Neural progenitor cell (in vitro differentiated cells): ENCODE measurements around the gene PHF20. TPM values are rescaled to one million over a fixed set of nuclear protein-coding genes. Genes with fewer than 3 reads are reported as not detected.
A peak's percentile ranks its signal among the peaks of the same experiment; 100 is the strongest.
"Not testable (repeated sequence)": the region's sequence is repeated elsewhere in the genome, so short reads cannot be mapped to it uniquely, and the experiment has no call there.

Experiments used
- DNase-seq: peaks from one replicate; pipeline ENCODE4 v3.0.0-alpha.2; 2016; ENCODE audit warnings: low spot score
- H2AFZ ChIP-seq: fragments of 200-600 bp; sonication (generic); replicated peaks from 2 replicates; pipeline ENCODE4 v1.6.1; 2016; ENCODE audit warnings: antibody characterized with exemption
- H3F3A ChIP-seq: fragments of 200-600 bp; sonication (generic); 2 replicates; pipeline ENCODE4 v1.6.1; 2016; ENCODE audit warnings: antibody characterized with exemption, low read depth
- H3K27ac ChIP-seq: fragments of 200-600 bp; sonication (generic); 2 replicates; pipeline ENCODE4 v1.5.1; 2016; ENCODE audit warnings: mild to moderate bottlenecking
- H3K27me3 ChIP-seq: fragments of 200-600 bp; sonication (generic); 2 replicates; pipeline ENCODE4 v1.6.1; 2016; ENCODE audit warnings: mild to moderate bottlenecking, moderate library complexity
- H3K36me3 ChIP-seq: fragments of 200-600 bp; sonication (generic); 2 replicates; pipeline ENCODE4 v1.5.1; 2016
- H3K4me1 ChIP-seq: fragments of 200-600 bp; sonication (generic); 2 replicates; pipeline ENCODE4 v1.6.1; 2016; ENCODE audit warnings: mixed run types
- H3K4me2 ChIP-seq: fragments of 200-600 bp; sonication (generic); 2 replicates; pipeline ENCODE4 v1.6.1; 2016
- H3K4me3 ChIP-seq: fragments of 200-600 bp; sonication (generic); 2 replicates; pipeline ENCODE4 v1.5.1; 2016
- H3K79me2 ChIP-seq: fragments of 200-600 bp; sonication (generic); 2 replicates; pipeline ENCODE4 v1.6.1; 2016; ENCODE audit warnings: low read depth
- H3K9ac ChIP-seq: fragments of 200-600 bp; sonication (generic); 2 replicates; pipeline ENCODE4 v1.6.1; 2016
- H3K9me3 ChIP-seq: fragments of 200-600 bp; sonication (generic); 2 replicates; pipeline ENCODE4 v1.5.1; 2016; ENCODE audit warnings: low read depth
- H4K20me1 ChIP-seq: fragments of 200-600 bp; sonication (generic); 2 replicates; pipeline ENCODE4 v1.6.1; 2016; ENCODE audit warnings: low read depth
- H3K27ac Mint-ChIP-seq: 3 replicates; pipeline ENCODE4 v1.8.0; 2021; ENCODE audit warnings: mixed read lengths
- H3K27me3 Mint-ChIP-seq: 2 replicates; pipeline ENCODE4 v1.8.0; 2022; ENCODE audit warnings: low read depth, mild to moderate bottlenecking, inconsistent platforms, moderate library complexity, mixed read lengths; ENCODE audit not compliant: insufficient read depth
- H3K36me3 Mint-ChIP-seq: 3 replicates; pipeline ENCODE4 v1.8.0; 2021; ENCODE audit warnings: mixed read lengths
- H3K4me1 Mint-ChIP-seq: 3 replicates; pipeline ENCODE4 v1.8.0; 2021; ENCODE audit warnings: mixed read lengths
- H3K4me3 Mint-ChIP-seq: 3 replicates; pipeline ENCODE4 v1.8.0; 2021; ENCODE audit warnings: mild to moderate bottlenecking, moderate library complexity, mixed read lengths
- H3K9me3 Mint-ChIP-seq: 3 replicates; pipeline ENCODE4 v1.8.0; 2020; ENCODE audit warnings: mixed read lengths
- CTCF ChIP-seq: fragments of 200-600 bp; sonication (generic); IDR thresholded peaks from 2 replicates; pipeline ENCODE4 v1.5.1; 2017; ENCODE audit warnings: antibody characterized with exemption, mild to moderate bottlenecking
- EZH2 ChIP-seq: fragments of 200-600 bp; sonication (generic); IDR thresholded peaks from 2 replicates; pipeline ENCODE4 v1.6.1; 2017; ENCODE audit warnings: antibody characterized with exemption, mild to moderate bottlenecking, moderate library complexity
- EZH2phosphoT487 ChIP-seq: fragments of 200-600 bp; sonication (generic); IDR thresholded peaks from 2 replicates; pipeline ENCODE4 v1.6.1; 2017; ENCODE audit warnings: antibody characterized with exemption
- total RNA-seq: library from RNA; depleted of rRNA; stranded (reverse); fragments of >200 nt; gene quantifications from 2 replicates; pipeline ENCODE4 v1.2.3, GENCODE V29; 2015; ENCODE audit warnings: low replicate concordance

The PHF20 gene
- total RNA-seq, 1 donor from 2014 or later, result 54.7 TPM

DNA sequence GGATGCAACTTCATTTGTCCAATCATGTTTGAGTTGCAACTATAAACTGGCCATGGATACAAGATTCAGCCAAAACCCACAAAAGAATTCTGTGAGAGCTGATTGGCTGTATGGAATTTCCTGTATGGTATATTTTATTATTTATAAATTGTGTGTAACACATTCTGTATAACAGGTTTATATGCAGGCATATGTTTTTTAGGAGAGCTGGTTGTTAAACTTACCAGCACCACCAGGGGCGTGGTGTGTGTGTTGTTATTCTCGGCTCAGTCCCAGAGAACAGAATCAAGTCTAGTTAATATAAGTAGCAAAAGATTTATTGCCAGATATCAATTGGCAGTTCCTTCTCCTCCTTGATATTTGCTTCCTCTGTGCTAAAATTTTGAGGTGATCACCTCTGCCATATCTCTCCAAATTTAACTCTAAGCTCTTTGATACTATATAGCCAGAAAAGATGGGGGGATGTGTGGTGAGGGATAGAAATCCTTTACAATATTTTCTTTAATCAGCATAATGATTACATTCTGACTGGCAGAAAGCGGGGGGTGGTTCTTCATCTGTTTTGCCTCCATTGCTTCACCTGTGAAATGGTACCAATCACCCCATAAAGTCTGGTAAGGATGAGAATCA lies 219.4 kb downstream of the PHF20 start:
- Mint-ChIP-seq H3K27me3 (peaks cover 3% of the 10 kb centered on the region), H3K36me3 (no peaks in the 10 kb centered on the region), H3K27ac (no peak overlapping the region), H3K4me1 (peaks cover 16% of the 10 kb centered on the region), H3K4me3 (no peak overlapping the region), H3K9me3 (no peaks in the 10 kb centered on the region)
- Histone ChIP-seq H3K27ac (no peak overlapping the region), H3K27me3 (peaks cover 9% of the 10 kb centered on the region), H3K79me2 (no peaks in the 10 kb centered on the region), H3K9me3 (no peaks in the 10 kb centered on the region), H4K20me1 (no peaks in the 10 kb centered on the region), H3K4me3 (no peak overlapping the region), H3K4me1 (no peaks in the 10 kb centered on the region), H3F3A (no peaks in the 10 kb centered on the region), H3K36me3 (no peaks in the 10 kb centered on the region), H3K4me2 (no peak overlapping the region), H2AFZ (no peak overlapping the region), H3K9ac (no peak overlapping the region)
- no peak for TF ChIP-seq EZH2
- no peak for TF ChIP-seq EZH2phosphoT487
- peak; percentile 55 for TF ChIP-seq CTCF
- peak; percentile 42 for DNase-seq

DNA sequence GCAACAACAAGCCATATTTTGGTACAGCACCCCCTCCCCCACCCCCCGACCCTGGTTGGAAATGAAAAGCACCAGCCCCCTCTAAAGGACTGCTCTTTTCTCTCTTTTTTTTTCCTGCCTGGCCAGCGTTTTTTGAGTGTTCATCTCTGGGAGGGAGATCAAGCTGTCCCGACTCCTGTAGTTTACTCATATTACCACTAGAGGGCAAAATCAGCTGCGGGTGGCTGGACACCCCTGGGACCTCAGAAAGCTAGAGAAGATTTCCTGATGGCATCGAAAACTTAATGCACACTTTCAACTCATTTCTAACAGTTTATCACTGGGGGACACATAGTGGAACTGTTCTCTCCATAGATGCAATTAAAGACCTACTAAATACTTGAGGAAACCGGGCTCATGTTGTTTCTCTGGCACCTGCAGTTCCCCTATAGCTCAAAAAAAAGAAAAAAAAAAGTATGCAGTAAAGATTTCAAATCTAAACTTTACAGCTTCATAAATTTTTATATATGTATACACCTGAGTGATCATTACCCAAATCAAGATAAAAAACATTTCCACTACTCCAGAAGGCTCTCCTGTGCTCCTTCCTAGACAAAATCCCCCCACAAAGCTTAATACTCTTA lies 221.0 kb downstream of the PHF20 start:
- Histone ChIP-seq H4K20me1 (no peaks in the 10 kb centered on the region), H3K9me3 (no peaks in the 10 kb centered on the region), H3K27ac (no peak overlapping the region), H3K4me1 (no peaks in the 10 kb centered on the region), H3K4me3 (no peak overlapping the region), H3K4me2 (peak overlapping the region; percentile 24), H3F3A (no peaks in the 10 kb centered on the region), H3K36me3 (no peaks in the 10 kb centered on the region), H2AFZ (no peak overlapping the region), H3K79me2 (no peaks in the 10 kb centered on the region), H3K9ac (no peak overlapping the region), H3K27me3 (peaks cover 9% of the 10 kb centered on the region)
- TF ChIP-seq EZH2phosphoT487 (no peak), CTCF (peak; percentile 83)
- Mint-ChIP-seq H3K9me3 (no peaks in the 10 kb centered on the region), H3K27me3 (peaks cover 3% of the 10 kb centered on the region), H3K4me1 (peaks cover 16% of the 10 kb centered on the region), H3K27ac (peak overlapping the region; percentile 3), H3K36me3 (no peaks in the 10 kb centered on the region), H3K4me3 (peak overlapping the region; percentile 31)
- DNase-seq, result peak; percentile 75

DNA sequence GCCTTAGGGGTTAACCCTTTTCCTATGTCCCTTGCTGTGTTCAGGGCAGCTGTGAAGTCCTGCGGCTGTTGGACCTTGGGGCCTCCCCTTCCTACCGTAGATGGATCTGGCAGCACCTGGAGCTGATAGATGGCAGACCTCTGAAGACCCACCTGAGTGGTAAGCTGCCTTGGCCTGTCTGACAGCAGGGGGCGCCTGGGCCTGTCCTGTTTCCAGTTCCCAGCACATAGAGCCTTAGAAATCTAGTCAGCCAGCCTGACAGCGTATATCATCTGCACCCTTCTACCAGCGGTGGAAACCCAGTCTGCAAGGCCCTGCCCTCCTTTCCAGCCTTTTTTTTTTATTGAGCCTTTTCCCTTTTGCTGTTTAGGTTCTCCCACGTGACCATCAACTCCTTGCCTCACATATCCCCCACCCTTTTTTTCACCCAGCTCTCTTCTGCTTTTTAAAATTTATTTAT lies 223.2 kb downstream of the PHF20 start:
- H3K4me3 ChIP-seq, result no peak overlapping the region
- Mint-ChIP-seq H3K4me3 (no peak overlapping the region), H3K4me1 (peaks cover 16% of the 10 kb centered on the region), H3K27me3 (peaks cover 3% of the 10 kb centered on the region), H3K36me3 (no peaks in the 10 kb centered on the region), H3K27ac (no peak overlapping the region), H3K9me3 (peaks cover 2% of the 10 kb centered on the region)
- no peaks in the 10 kb centered on the region for H3F3A ChIP-seq
- no peaks in the 10 kb centered on the region for H3K36me3 ChIP-seq
- H3K27ac ChIP-seq, result no peak overlapping the region
- H4K20me1 ChIP-seq, result no peaks in the 10 kb centered on the region
- TF ChIP-seq CTCF (peak; percentile 86), EZH2phosphoT487 (no peak), EZH2 (no peak)
- H3K79me2 ChIP-seq, result no peaks in the 10 kb centered on the region
- no peaks in the 10 kb centered on the region for H3K9me3 ChIP-seq
- H3K27me3 ChIP-seq, result no peaks in the 10 kb centered on the region
- peak; percentile 91 for DNase-seq
- no peak overlapping the region for H3K9ac ChIP-seq
- no peak overlapping the region for H3K4me2 ChIP-seq
- H2AFZ ChIP-seq, result no peak overlapping the region
- no peaks in the 10 kb centered on the region for H3K4me1 ChIP-seq

DNA sequence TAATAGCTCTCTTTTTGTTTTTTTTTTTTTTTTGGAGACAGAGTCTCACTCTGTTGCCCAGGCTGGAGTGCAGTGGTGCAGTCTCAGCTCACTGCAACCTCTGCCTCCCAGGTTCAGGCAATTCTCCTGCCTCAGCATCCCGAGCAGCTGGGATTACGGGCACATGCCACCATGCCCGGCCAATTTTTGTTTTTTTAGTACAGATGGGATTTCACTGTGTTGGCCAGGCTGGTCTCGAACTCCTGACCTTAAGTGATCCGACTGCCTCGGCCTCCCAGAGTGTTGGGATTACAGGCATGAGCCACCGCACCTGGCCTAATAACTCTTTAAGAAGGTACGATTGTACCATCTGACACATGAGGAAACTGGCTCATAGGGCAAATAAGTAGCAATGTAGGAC lies 224.7 kb downstream of the PHF20 start:
- not testable (repeated sequence) for H3F3A ChIP-seq, H3K27ac Mint-ChIP-seq, H3K4me2 ChIP-seq, H3K27me3 Mint-ChIP-seq, H3K9me3 Mint-ChIP-seq, H3K27me3 ChIP-seq, H3K9ac ChIP-seq, H3K36me3 Mint-ChIP-seq, H3K9me3 ChIP-seq, H3K79me2 ChIP-seq, H4K20me1 ChIP-seq, DNase-seq, H2AFZ ChIP-seq, H3K36me3 ChIP-seq, H3K4me3 ChIP-seq, H3K4me1 ChIP-seq, H3K27ac ChIP-seq, H3K4me3 Mint-ChIP-seq
- peaks cover 16% of the 10 kb centered on the region for H3K4me1 Mint-ChIP-seq
